HEK293 (cell line): ENCODE data around the gene DENND1A.
A peak's percentile ranks its signal among the peaks of the same experiment; 100 is the strongest.

ENCODE experiments used
- CTCF ChIA-PET: fragments of 350-600 bp; formaldehyde crosslinking; extraction: SDS; loops from one replicate; lab custom pipeline; 2021; ENCODE audit warnings: antibody characterized with exemption; lab: Yijun Ruan, JAX
- POLR2A ChIA-PET: fragments of 300-600 bp; formaldehyde crosslinking; extraction: SDS; loops from one replicate; lab custom pipeline; 2020; ENCODE audit warnings: antibody characterized with exemption, inconsistent platforms; lab: Yijun Ruan, JAX
- H3K27ac ChIP-seq: fragments of 200-500 bp; sonication (Bioruptor generic); 2 replicates; pipeline ENCODE4 v1.5.1; 2014; ENCODE audit warnings: low read depth, low read length, control low read depth, inconsistent platforms; ENCODE audit errors: extremely low read depth
- H3K36me3 ChIP-seq, 2 experiments: fragments of 200-500 bp in 1 of 2; sonication (Bioruptor generic) in 1 of 2; 1 replicate in 1 of 2; 2 replicates in 1 of 2; pipeline ENCODE4 v1.5.1; 2014 to 2017; ENCODE audit warnings: inconsistent platforms in 2 of 2, low read length in 2 of 2; ENCODE audit not compliant: control insufficient read depth in 2 of 2, insufficient read depth in 1 of 2
- H3K4me1 ChIP-seq: fragments of 200-500 bp; sonication (Bioruptor generic); 2 replicates; pipeline ENCODE4 v1.5.1; 2014; ENCODE audit warnings: mild to moderate bottlenecking, low read length, inconsistent platforms; ENCODE audit not compliant: control insufficient read depth, insufficient read depth
- H3K4me3 ChIP-seq: 2 replicates; pipeline ENCODE4 v1.5.1; 2011; ENCODE audit warnings: low read depth, mild to moderate bottlenecking, control low read depth, low read length, moderate library complexity
- H3K9me3 ChIP-seq: fragments of 200-500 bp; sonication (Bioruptor generic); 2 replicates; pipeline ENCODE4 v1.5.1; 2014; ENCODE audit warnings: low read depth, low read length, inconsistent platforms; ENCODE audit not compliant: control insufficient read depth, insufficient read depth
- EGR2 ChIP-seq: fragments of 450-650 bp; formaldehyde crosslinking; IDR thresholded peaks from 2 replicates; pipeline ENCODE4 v1.5.1; 2016; ENCODE audit warnings: low read depth, missing biosample characterization, missing genetic modification characterization
- GLIS1 ChIP-seq: fragments of 450-650 bp; formaldehyde crosslinking; IDR thresholded peaks from 2 replicates; pipeline ENCODE4 v1.5.1; 2016; ENCODE audit warnings: missing biosample characterization, missing genetic modification characterization
- IKZF3 ChIP-seq: fragments of 450-650 bp; IDR thresholded peaks from 2 replicates; pipeline ENCODE4 v1.5.0; 2018; ENCODE audit warnings: missing biosample characterization, mild to moderate bottlenecking, missing genetic modification characterization, moderate library complexity
- SCRT1 ChIP-seq: fragments of 450-650 bp; formaldehyde crosslinking; IDR thresholded peaks from 2 replicates; pipeline ENCODE4 v1.5.1; 2016; ENCODE audit warnings: missing biosample characterization, missing genetic modification characterization, borderline replicate concordance
- ZBTB21 ChIP-seq: fragments of 450-650 bp; formaldehyde crosslinking; IDR thresholded peaks from 2 replicates; pipeline ENCODE4 v1.5.1; 2017; ENCODE audit warnings: missing biosample characterization, missing genetic modification characterization
- ZNF121 ChIP-seq: fragments of 450-650 bp; formaldehyde crosslinking; IDR thresholded peaks from 2 replicates; pipeline ENCODE4 v1.5.1; 2016; ENCODE audit warnings: missing biosample characterization, missing genetic modification characterization
- ZNF157 ChIP-seq: fragments of 450-650 bp; formaldehyde crosslinking; IDR thresholded peaks from 2 replicates; pipeline ENCODE4 v1.5.1; 2016; ENCODE audit warnings: missing biosample characterization, missing genetic modification characterization
- ZNF202 ChIP-seq: fragments of 450-650 bp; formaldehyde crosslinking; IDR thresholded peaks from 2 replicates; pipeline ENCODE4 v1.5.1; 2016; ENCODE audit warnings: missing biosample characterization, missing genetic modification characterization, borderline replicate concordance
- ZNF626 ChIP-seq: fragments of 450-650 bp; sonication (Bioruptor Pico); formaldehyde crosslinking; IDR thresholded peaks from 2 replicates; pipeline ENCODE4 v1.5.1; 2018; ENCODE audit warnings: missing biosample characterization, missing genetic modification characterization, inconsistent platforms
- ZNF654 ChIP-seq: fragments of 450-650 bp; formaldehyde crosslinking; IDR thresholded peaks from 2 replicates; pipeline ENCODE4 v1.5.1; 2016; ENCODE audit warnings: low read depth, missing biosample characterization, missing genetic modification characterization
- ZNF707 ChIP-seq: fragments of 450-650 bp; formaldehyde crosslinking; IDR thresholded peaks from 2 replicates; pipeline ENCODE4 v1.5.1; 2016; ENCODE audit warnings: missing biosample characterization, missing genetic modification characterization
- TF ChIP-seq, protein P1 (sequence below): fragments of 450-650 bp; formaldehyde crosslinking; IDR thresholded peaks from 2 replicates; pipeline ENCODE4 v1.5.1; 2016; ENCODE audit warnings: missing biosample characterization, missing genetic modification characterization
- TF ChIP-seq, protein P2 (sequence below): fragments of 450-650 bp; formaldehyde crosslinking; IDR thresholded peaks from 2 replicates; pipeline ENCODE4 v1.5.1; 2016; ENCODE audit warnings: missing biosample characterization, missing genetic modification characterization
- TF ChIP-seq, protein P3 (sequence below): fragments of 450-650 bp; formaldehyde crosslinking; IDR thresholded peaks from 2 replicates; pipeline ENCODE4 v1.5.1; 2016; ENCODE audit warnings: missing biosample characterization, missing genetic modification characterization, borderline replicate concordance
- TF ChIP-seq, protein P4 (sequence below): sonication (generic); formaldehyde crosslinking; IDR thresholded peaks from 2 replicates; pipeline ENCODE4 v1.8.1; 2022; ENCODE audit warnings: mild to moderate bottlenecking, moderate library complexity, missing genetic modification reagents
- TF ChIP-seq, protein P5 (sequence below): IDR thresholded peaks from 2 replicates; pipeline ENCODE4 v1.6.1; 2011; ENCODE audit warnings: mild to moderate bottlenecking, low read depth, low read length, borderline replicate concordance
- TF ChIP-seq, protein P6 (sequence below): fragments of 450-650 bp; IDR thresholded peaks from 2 replicates; pipeline ENCODE4 v1.5.1; 2018; ENCODE audit warnings: missing biosample characterization, mild to moderate bottlenecking, missing genetic modification characterization

The DENND1A gene

DNA sequence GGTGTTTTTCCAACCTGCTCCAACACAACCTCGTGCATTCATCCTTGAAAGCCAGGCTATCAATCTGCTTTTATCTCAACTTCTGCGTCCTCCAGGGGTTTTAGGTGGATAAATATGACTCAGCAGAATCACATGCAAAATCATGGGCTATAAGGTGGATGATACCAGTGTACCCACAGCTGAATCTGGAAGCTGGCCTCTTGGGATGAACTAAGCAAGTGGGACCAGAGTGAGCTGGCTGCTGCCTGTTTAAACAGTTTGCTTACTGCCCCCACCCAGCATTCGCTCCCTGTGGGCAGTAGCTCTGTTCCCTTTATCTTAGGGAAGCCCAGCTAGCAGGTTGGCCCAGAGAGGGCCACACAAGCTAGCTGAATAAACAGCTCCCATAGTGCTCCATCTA, 379.9 kb downstream of the DENND1A start:
- ChIA-PET CTCF (interaction anchor here (0.7 kb wide), 1 partner anchor 385 kb away, joined by 3 read pairs; no protein-coding TSS in a partner anchor), POLR2A (no interaction called here)
- TF ChIP-seq ZNF626 (tag by site-specific recombination) (no peak), ZBTB21 (tag by site-specific recombination) (no peak), GLIS1 (tag by site-specific recombination) (no peak), ZNF157 (tag by site-specific recombination) (no peak), EGR2 (tag by site-specific recombination) (no peak)
- TF ChIP-seq, protein P1, sequence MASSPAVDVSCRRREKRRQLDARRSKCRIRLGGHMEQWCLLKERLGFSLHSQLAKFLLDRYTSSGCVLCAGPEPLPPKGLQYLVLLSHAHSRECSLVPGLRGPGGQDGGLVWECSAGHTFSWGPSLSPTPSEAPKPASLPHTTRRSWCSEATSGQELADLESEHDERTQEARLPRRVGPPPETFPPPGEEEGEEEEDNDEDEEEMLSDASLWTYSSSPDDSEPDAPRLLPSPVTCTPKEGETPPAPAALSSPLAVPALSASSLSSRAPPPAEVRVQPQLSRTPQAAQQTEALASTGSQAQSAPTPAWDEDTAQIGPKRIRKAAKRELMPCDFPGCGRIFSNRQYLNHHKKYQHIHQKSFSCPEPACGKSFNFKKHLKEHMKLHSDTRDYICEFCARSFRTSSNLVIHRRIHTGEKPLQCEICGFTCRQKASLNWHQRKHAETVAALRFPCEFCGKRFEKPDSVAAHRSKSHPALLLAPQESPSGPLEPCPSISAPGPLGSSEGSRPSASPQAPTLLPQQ (tag by site-specific recombination) = peak; percentile 51
- TF ChIP-seq, protein P2, sequence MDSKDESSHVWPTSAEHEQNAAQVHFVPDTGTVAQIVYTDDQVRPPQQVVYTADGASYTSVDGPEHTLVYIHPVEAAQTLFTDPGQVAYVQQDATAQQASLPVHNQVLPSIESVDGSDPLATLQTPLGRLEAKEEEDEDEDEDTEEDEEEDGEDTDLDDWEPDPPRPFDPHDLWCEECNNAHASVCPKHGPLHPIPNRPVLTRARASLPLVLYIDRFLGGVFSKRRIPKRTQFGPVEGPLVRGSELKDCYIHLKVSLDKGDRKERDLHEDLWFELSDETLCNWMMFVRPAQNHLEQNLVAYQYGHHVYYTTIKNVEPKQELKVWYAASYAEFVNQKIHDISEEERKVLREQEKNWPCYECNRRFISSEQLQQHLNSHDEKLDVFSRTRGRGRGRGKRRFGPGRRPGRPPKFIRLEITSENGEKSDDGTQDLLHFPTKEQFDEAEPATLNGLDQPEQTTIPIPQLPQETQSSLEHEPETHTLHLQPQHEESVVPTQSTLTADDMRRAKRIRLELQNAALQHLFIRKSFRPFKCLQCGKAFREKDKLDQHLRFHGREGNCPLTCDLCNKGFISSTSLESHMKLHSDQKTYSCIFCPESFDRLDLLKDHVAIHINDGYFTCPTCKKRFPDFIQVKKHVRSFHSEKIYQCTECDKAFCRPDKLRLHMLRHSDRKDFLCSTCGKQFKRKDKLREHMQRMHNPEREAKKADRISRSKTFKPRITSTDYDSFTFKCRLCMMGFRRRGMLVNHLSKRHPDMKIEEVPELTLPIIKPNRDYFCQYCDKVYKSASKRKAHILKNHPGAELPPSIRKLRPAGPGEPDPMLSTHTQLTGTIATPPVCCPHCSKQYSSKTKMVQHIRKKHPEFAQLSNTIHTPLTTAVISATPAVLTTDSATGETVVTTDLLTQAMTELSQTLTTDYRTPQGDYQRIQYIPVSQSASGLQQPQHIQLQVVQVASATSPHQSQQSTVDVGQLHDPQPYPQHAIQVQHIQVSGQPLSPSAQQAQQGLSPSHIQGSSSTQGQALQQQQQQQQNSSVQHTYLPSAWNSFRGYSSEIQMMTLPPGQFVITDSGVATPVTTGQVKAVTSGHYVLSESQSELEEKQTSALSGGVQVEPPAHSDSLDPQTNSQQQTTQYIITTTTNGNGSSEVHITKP (tag by site-specific recombination) = 0 out of 2 replicates have a peak, but pooled peaks have one; percentile 30
- TF ChIP-seq, protein P3, sequence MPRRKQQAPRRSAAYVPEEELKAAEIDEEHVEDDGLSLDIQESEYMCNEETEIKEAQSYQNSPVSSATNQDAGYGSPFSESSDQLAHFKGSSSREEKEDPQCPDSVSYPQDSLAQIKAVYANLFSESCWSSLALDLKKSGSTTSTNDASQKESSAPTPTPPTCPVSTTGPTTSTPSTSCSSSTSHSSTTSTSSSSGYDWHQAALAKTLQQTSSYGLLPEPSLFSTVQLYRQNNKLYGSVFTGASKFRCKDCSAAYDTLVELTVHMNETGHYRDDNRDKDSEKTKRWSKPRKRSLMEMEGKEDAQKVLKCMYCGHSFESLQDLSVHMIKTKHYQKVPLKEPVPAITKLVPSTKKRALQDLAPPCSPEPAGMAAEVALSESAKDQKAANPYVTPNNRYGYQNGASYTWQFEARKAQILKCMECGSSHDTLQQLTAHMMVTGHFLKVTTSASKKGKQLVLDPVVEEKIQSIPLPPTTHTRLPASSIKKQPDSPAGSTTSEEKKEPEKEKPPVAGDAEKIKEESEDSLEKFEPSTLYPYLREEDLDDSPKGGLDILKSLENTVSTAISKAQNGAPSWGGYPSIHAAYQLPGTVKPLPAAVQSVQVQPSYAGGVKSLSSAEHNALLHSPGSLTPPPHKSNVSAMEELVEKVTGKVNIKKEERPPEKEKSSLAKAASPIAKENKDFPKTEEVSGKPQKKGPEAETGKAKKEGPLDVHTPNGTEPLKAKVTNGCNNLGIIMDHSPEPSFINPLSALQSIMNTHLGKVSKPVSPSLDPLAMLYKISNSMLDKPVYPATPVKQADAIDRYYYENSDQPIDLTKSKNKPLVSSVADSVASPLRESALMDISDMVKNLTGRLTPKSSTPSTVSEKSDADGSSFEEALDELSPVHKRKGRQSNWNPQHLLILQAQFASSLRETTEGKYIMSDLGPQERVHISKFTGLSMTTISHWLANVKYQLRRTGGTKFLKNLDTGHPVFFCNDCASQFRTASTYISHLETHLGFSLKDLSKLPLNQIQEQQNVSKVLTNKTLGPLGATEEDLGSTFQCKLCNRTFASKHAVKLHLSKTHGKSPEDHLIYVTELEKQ (tag by site-specific recombination) = no peak
- H3K9me3 ChIP-seq = no peaks in the 10 kb centered on the region
- H3K36me3 ChIP-seq = no peaks in the 10 kb centered on the region
- H3K4me1 ChIP-seq = no peaks in the 10 kb centered on the region; the same call in 1 of the 2 replicates
- H3K27ac ChIP-seq = no peak overlapping the region
- no peak overlapping the region for H3K4me3 ChIP-seq

DNA sequence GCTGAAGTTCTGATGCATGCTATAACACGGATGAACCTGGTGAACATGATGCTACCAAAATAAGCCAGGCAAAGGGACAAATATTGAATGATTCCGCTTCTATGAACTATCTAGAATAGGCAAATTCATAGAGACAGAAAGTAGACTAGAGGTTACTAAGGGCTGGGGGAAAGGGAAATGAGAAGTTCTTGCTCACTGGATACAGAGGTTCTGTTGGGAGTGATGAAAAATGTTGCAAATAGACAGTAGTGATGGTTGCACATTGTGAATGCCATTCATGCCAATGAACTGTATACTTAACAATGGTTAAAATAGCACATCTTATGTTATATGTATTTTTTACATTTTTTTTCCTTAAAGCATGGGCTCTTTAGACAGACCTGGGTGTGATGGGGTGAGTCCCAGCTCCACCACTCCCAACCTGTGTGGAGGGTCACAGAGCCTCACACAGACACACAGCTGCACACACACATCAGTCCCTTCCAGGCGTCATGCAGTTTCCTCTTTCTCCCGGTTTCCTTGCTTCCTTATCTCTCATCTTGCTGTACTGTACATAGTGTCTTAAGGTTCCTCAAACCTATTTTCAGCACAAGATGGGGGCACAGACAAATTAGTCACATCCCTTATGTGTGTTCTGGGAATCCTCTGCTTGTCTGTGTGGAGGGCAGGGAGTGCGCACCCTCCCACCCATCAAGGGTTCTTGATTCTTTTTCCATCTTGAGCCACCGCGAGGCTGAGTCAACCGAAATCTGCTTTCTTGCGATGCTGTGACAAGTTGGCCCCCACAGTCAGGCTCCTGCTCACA, 381.0 kb downstream of the DENND1A start:
- no peaks in the 10 kb centered on the region; the same call in 1 of the 2 replicates for H3K4me1 ChIP-seq
- no peak overlapping the region for H3K4me3 ChIP-seq
- H3K9me3 ChIP-seq = no peaks in the 10 kb centered on the region
- no peaks in the 10 kb centered on the region for H3K36me3 ChIP-seq
- ChIA-PET CTCF (interaction anchor here (0.7 kb wide), 2 partner anchors 386 to 492 kb away, joined by 3 read pairs; no protein-coding TSS in a partner anchor), POLR2A (interaction anchor here (0.5 kb wide), 1 partner anchor 39 kb away, joined by 3 read pairs; no protein-coding TSS in a partner anchor)
- H3K27ac ChIP-seq = no peak overlapping the region
- TF ChIP-seq, protein P4, sequence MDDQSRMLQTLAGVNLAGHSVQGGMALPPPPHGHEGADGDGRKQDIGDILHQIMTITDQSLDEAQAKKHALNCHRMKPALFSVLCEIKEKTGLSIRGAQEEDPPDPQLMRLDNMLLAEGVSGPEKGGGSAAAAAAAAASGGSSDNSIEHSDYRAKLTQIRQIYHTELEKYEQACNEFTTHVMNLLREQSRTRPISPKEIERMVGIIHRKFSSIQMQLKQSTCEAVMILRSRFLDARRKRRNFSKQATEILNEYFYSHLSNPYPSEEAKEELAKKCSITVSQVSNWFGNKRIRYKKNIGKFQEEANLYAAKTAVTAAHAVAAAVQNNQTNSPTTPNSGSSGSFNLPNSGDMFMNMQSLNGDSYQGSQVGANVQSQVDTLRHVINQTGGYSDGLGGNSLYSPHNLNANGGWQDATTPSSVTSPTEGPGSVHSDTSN (CRISPR knock-in tag) = no peak
- TF ChIP-seq, protein P5, sequence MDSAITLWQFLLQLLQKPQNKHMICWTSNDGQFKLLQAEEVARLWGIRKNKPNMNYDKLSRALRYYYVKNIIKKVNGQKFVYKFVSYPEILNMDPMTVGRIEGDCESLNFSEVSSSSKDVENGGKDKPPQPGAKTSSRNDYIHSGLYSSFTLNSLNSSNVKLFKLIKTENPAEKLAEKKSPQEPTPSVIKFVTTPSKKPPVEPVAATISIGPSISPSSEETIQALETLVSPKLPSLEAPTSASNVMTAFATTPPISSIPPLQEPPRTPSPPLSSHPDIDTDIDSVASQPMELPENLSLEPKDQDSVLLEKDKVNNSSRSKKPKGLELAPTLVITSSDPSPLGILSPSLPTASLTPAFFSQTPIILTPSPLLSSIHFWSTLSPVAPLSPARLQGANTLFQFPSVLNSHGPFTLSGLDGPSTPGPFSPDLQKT = no peak
- TF ChIP-seq ZNF202 (tag by site-specific recombination) = no peak
- no peak for TF ChIP-seq ZNF707 (tag by site-specific recombination)
- no peak for TF ChIP-seq IKZF3 (tag by site-specific recombination)
- TF ChIP-seq SCRT1 = no peak
- no peak for TF ChIP-seq ZNF121 (tag by site-specific recombination)
- TF ChIP-seq, protein P6, sequence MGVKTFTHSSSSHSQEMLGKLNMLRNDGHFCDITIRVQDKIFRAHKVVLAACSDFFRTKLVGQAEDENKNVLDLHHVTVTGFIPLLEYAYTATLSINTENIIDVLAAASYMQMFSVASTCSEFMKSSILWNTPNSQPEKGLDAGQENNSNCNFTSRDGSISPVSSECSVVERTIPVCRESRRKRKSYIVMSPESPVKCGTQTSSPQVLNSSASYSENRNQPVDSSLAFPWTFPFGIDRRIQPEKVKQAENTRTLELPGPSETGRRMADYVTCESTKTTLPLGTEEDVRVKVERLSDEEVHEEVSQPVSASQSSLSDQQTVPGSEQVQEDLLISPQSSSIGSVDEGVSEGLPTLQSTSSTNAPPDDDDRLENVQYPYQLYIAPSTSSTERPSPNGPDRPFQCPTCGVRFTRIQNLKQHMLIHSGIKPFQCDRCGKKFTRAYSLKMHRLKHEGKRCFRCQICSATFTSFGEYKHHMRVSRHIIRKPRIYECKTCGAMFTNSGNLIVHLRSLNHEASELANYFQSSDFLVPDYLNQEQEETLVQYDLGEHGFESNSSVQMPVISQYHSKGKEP = no peak
- TF ChIP-seq ZNF654 (tag by site-specific recombination) = no peak
